Amniotic stem cell (primary cell): Measurements from ENCODE around the gene ZNF709.
"Not testable (repeated sequence)": the region's sequence is repeated elsewhere in the genome, so short reads cannot be mapped to it uniquely, and the experiment has no call there.

Experiments
- DNase-seq: peaks from one replicate; lab custom pipeline; 2025; lab: John Stamatoyannopoulos, UW

ZNF709 gene

DNA sequence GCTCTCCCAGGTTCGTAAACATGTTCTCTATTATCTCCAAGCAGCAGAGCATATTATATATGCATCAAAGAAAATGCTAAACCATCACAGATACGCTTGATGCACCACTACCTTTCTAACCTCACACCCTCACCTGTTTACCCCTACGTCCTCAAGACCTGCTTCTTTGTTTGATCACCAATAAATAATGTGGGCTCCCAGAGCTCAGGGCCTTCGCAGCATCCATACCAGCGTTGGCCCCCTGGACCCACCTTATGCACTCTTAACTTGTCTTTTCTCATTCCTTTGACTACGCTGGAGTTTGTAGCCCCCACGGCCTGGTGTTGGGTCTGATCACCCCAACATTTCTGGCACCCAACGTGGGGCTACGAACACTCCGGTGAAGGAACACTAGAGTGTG lies 33.8 kb downstream of the ZNF709 start:
- no peak for DNase-seq

DNA sequence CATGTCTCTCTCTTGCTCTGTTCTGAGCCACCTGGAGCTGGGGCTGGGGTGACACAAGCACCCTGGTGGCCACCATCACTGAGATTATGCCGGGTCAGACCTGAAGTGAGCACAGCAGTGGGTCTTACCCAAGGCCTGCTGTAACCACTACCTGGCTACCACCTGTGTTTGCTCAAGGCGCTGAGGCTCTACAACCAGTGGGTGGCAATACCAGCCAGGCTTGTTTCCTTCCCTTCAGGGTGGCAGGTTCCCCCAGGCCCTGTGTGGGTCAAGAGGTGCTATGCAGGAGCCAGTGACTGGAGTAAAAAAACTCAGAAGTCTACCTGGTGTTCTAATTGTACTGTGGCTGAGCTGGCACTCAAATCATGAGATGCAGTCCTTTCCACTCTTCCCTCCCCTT lies 35.8 kb downstream of the ZNF709 start:
- no peak for DNase-seq

- peak; percentile 90 for DNase-seq
Observed at GRCh38 chr19:12440541-12441316, 43.9 kb downstream of the ZNF709 start, which contains the start of gene ZNF443. TSS of gene ZNF443 (minus strand) at chr19:12441021. CDS start at chr19:12440914, 107 bp downstream.

DNA sequence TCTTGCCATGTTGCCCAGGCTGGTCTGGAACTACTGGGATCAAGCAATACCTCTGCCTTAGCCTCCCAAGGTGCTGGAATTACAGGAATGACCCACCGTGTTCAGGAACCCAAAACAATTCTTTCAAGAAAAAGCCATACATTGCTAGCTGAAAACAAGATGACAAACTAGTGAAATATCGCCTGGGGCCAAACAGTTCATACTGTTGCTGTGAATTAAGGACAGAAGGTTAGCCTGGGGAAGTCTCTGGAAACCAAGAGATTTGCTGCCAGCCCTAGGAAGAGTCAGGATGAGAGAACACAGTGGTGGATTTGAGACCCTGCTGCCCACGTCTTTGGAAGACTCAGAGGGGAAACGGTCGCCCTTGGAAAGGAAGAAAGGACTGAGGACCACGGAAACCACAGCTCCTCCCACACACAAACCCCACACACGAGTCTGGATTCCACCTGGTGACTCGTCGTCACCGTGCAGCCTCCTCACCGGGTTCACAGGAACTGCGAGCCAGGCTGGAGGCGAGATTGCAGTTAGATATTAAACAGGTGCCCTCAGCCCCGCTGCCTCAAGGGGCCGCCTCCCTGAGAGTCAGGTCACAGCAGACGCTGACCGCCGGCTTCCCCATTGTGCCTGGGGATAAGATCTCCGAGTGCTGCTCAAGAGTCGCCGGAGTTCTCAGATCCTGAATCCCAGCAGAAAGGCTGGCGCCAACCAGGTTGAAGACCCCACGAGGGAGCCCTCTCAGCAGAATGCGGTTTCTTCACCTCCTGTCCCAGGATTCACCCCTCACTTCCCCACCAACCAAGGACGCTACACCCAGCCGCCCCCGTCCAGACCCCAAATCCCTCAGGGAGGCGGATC lies 44.7 kb downstream of the ZNF709 start:
- not testable (repeated sequence) for DNase-seq

DNA sequence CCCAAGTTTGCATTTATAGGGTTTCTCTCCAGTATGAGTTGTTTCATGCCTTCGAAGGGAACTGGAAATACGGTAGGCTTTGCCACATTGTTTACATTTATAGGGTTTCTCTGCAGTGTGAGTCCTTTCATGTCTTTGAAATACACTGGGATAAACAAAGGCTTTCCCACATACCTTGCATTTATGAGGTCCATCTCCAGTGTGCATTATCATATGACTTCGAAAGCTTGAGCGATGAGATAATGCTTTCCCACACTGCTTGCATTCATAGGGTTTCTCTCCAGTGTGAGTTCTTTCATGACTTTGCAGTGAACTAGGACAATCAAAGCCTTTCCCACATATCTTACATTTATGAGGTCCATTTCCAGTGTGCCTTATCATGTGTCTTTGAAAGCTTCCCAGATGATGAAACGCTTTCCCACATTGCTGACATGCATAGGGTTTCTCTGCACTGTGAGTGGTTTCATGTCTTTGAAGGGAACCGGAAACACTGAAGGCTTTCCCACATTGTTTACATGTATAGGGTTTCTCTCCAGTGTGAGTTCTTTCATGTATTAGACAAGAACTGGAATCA lies 53.8 kb downstream of the ZNF709 start:
- not testable (repeated sequence) for DNase-seq

- no peak for DNase-seq
Observed at GRCh38 chr19:12425888-12426274, 58.7 kb downstream of the ZNF709 start.

GRCh38 chr19:12425236-12425887 lies 59.3 kb downstream of the ZNF709 start:
- no peak for DNase-seq

DNA sequence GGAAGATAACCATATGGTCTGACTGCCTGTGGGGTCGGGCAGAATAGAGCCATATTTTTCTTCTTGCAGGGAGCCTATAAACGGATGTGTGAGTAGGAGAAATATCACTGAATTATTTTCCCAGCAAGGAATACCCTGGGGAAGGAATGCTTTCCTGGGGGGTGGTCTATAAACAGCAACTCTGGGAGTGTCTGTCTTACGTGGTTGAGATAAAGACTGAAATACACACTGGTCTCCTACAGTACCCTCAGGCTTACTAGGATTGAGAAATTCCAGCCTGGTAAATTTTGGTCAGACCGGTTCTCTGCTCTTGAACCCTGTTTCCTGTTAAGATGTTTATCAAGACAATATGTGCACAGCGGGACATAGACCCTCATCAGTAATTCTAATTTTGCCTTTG lies 67.3 kb downstream of the ZNF709 start:
- DNase-seq = not testable (repeated sequence)

DNA sequence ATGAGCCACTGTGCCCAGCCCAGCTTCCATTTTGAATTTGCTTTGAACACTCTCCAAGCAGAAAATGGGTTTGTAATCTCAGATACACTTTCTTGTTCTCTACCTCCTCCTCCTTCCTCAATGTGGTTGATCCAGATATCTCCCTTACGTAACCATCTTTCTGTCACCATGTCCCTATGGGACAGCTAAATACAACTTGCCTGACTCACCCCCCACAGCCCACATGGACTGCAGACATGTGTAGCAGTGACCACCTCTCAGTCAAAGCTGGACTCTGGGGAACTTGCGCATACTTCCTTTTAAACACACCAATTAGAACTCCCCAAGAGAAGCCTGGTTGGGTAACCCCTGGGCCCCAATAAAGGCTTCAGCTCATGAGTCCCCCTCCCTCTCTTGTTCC lies 72.7 kb downstream of the ZNF709 start:
- no peak for DNase-seq
